GM10248 (cell line): Measurements from ENCODE around the gene GGT6.

Source experiments
- CTCF ChIA-PET: fragments of 300-600 bp; sonication (Branson Sonifier 250); formaldehyde crosslinking; extraction: SDS; loops from one replicate; lab custom pipeline; 2021; ENCODE audit warnings: antibody characterized with exemption; lab: Yijun Ruan, JAX
- POLR2A ChIA-PET: fragments of 350-650 bp; sonication (Branson Sonifier 250); formaldehyde crosslinking; extraction: SDS; loops from one replicate; lab custom pipeline; 2020; ENCODE audit warnings: antibody characterized with exemption; lab: Yijun Ruan, JAX
- DNase-seq: peaks from one replicate; pipeline ENCODE4 v3.0.0; 2012; ENCODE audit errors: extremely low spot score
- CTCF ChIP-seq: IDR thresholded peaks from 2 replicates; pipeline ENCODE4 v1.5.1; 2012; ENCODE audit warnings: mild to moderate bottlenecking, low read depth; ENCODE audit errors: extremely low read depth, missing control alignments, control extremely low read depth

GGT6 gene

GRCh38 chr17:4538236-4539002 lies 22.0 kb downstream of the GGT6 start:
- ChIA-PET POLR2A (interaction anchor here (0.6 kb wide), 2 partner anchors 9 to 532 kb away, joined by 3 to 4 read pairs; no protein-coding TSS in a partner anchor), CTCF (interaction anchor here (0.9 to 1.5 kb wide), 3 partner anchors 11 to 118 kb away, joined by 3 to 4 read pairs (median 3); no protein-coding TSS in a partner anchor)
- no peak for TF ChIP-seq CTCF
- no peak for DNase-seq

- CTCF ChIA-PET: interaction anchor here (1.3 to 1.5 kb wide), 2 partner anchors 28 to 117 kb away, joined by 3 to 4 read pairs; no protein-coding TSS in a partner anchor
- no peak for TF ChIP-seq CTCF
- POLR2A ChIA-PET: interaction anchor here (0.6 kb wide), 1 partner anchor 9 kb away, joined by 3 read pairs; no protein-coding TSS in a partner anchor
- DNase-seq: no peak
Observed at GRCh38 chr17:4537451-4538235, 22.7 kb downstream of the GGT6 start.

- DNase-seq: no peak
- ChIA-PET POLR2A (no interaction called here), CTCF (interaction anchor here (1.5 kb wide), 1 partner anchor 28 kb away, joined by 4 read pairs; no protein-coding TSS in a partner anchor)
- no peak for TF ChIP-seq CTCF
Observed at GRCh38 chr17:4536742-4537411, 23.5 kb downstream of the GGT6 start.

GRCh38 chr17:4536259-4536741 lies 24.1 kb downstream of the GGT6 start:
- CTCF ChIA-PET: no interaction called here
- TF ChIP-seq CTCF: no peak

GRCh38 chr17:4535667-4536258 lies 24.6 kb downstream of the GGT6 start:
- CTCF ChIA-PET: no interaction called here
- TF ChIP-seq CTCF: no peak
- no peak for DNase-seq
- POLR2A ChIA-PET: interaction anchor here (0.8 kb wide), 1 partner anchor 417 kb away, joined by 4 read pairs; no protein-coding TSS in a partner anchor

More at GRCh38 chr17:4536259-4536741, 24.1 kb downstream of the GGT6 start:
- POLR2A ChIA-PET: no interaction called here
- DNase-seq: no peak
